ENCODE data around the gene LGSN.
"Not testable (repeated sequence)": the region's sequence is repeated elsewhere in the genome, so short reads cannot be mapped to it uniquely, and the experiment has no call there.

GRCh38 chr6:63225987-63226386 lies 93.8 kb downstream of the LGSN start:
- TF ChIP-seq, protein P1, sequence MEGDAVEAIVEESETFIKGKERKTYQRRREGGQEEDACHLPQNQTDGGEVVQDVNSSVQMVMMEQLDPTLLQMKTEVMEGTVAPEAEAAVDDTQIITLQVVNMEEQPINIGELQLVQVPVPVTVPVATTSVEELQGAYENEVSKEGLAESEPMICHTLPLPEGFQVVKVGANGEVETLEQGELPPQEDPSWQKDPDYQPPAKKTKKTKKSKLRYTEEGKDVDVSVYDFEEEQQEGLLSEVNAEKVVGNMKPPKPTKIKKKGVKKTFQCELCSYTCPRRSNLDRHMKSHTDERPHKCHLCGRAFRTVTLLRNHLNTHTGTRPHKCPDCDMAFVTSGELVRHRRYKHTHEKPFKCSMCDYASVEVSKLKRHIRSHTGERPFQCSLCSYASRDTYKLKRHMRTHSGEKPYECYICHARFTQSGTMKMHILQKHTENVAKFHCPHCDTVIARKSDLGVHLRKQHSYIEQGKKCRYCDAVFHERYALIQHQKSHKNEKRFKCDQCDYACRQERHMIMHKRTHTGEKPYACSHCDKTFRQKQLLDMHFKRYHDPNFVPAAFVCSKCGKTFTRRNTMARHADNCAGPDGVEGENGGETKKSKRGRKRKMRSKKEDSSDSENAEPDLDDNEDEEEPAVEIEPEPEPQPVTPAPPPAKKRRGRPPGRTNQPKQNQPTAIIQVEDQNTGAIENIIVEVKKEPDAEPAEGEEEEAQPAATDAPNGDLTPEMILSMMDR (IDR thresholded peaks at IDR 0.05; ENCODE audit: borderline replicate concordance, extremely low read depth, low read length, poor library complexity, severe bottlenecking), result not testable (repeated sequence)
- TF ChIP-seq EZH2 (IDR thresholded peaks at IDR 0.05; ENCODE audit: borderline replicate concordance, low read depth, low read length, severe bottlenecking), result not testable (repeated sequence)
